Measurements from ENCODE around the gene SDK1. TPM values are rescaled to one million over a fixed set of nuclear protein-coding genes. Genes with fewer than 3 reads are reported as not detected.

SDK1 gene
- total and polyA plus RNA-seq, 2 experiments from 2014 or later: 2.1 to 10.0 TPM

DNA sequence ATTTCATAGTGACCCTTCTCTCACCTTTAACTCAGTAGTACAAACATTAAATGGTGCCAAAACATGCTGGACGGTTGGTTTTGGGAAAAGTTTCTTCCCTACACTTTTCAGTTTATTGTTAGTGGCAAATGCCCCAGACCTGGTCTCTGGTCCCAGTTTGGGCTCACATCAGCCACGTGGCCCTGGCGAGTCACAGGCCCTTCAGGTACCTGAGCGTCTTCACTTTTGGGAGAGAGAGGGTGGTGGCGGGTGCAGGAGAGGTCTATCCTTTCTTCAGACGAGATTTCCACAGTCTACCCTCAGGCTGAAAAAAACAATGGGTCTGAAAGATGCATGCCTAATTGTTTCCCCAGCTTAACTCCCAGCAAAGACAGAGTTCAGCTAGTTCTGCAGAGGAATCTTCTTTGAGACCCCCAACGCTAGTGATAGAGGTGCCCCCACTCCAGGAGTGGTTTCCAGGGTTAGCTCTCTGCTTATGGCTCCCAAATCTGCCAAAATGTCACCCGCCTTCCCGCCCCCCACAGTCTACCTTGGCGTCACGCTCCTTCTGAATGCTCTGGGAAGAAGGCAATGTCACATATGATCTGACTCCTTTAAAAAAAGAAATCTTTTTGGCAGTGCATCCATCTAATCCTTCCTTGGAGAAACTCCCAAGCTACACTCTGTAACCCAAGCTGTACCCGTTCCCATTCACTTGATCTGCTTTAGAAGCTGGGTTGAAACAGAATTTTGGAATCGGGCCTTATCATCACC, 996.3 kb downstream of the SDK1 start:
- no peak for DNase-seq (ENCODE audit: low spot score)
- Mint-ChIP-seq H3K36me3 (ENCODE audit: low read depth) (peaks cover 11% of the 10 kb centered on the region; the same call in 2 of the 3 replicates), H3K4me3 (no peak overlapping the region), H3K27ac (no peak overlapping the region), H3K27me3 (ENCODE audit: insufficient read depth, low read depth, poor library complexity) (peaks cover 4% of the 10 kb centered on the region), H3K9me3 (peaks cover 92% of the 10 kb centered on the region), H3K4me1 (no peaks in the 10 kb centered on the region)
- Histone ChIP-seq H3K4me3 (no peak overlapping the region), H4K20me1 (replicated peaks; ENCODE audit: insufficient read depth) (no peaks in the 10 kb centered on the region), H3K4me1 (ENCODE audit: insufficient read depth) (no peaks in the 10 kb centered on the region), H2AFZ (no peak overlapping the region), H3K36me3 (ENCODE audit: insufficient read depth) (no peaks in the 10 kb centered on the region), H3K27ac (ENCODE audit: low read depth) (no peak overlapping the region), H3K9me2 (ENCODE audit: insufficient read depth) (peaks cover 4% of the 10 kb centered on the region; the same call in 1 of the 2 replicates), H3K27me3 (ENCODE audit: insufficient read depth) (no peaks in the 10 kb centered on the region), H3K4me2 (no peak overlapping the region), H3F3A (replicated peaks; ENCODE audit: low read depth) (no peaks in the 10 kb centered on the region), H3K79me2 (replicated peaks; ENCODE audit: insufficient read depth) (no peaks in the 10 kb centered on the region)
- no peak for TF ChIP-seq ZNF331 (CRISPR knock-in tag; IDR thresholded peaks at IDR 0.05; ENCODE audit: low read depth)
- no peak for TF ChIP-seq ZNF462 (CRISPR knock-in tag; IDR thresholded peaks at IDR 0.05)
- TF ChIP-seq EZH2phosphoT487 (IDR thresholded peaks at IDR 0.05; ENCODE audit: unreplicated experiment): no peak
- TF ChIP-seq NANOG (IDR thresholded peaks at IDR 0.05; ENCODE audit: borderline replicate concordance): no peak
- TF ChIP-seq, protein P1, sequence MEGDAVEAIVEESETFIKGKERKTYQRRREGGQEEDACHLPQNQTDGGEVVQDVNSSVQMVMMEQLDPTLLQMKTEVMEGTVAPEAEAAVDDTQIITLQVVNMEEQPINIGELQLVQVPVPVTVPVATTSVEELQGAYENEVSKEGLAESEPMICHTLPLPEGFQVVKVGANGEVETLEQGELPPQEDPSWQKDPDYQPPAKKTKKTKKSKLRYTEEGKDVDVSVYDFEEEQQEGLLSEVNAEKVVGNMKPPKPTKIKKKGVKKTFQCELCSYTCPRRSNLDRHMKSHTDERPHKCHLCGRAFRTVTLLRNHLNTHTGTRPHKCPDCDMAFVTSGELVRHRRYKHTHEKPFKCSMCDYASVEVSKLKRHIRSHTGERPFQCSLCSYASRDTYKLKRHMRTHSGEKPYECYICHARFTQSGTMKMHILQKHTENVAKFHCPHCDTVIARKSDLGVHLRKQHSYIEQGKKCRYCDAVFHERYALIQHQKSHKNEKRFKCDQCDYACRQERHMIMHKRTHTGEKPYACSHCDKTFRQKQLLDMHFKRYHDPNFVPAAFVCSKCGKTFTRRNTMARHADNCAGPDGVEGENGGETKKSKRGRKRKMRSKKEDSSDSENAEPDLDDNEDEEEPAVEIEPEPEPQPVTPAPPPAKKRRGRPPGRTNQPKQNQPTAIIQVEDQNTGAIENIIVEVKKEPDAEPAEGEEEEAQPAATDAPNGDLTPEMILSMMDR (conservative IDR thresholded peaks at IDR 0.05; ENCODE audit: low read depth in 2 of 2): no peak
- no peak for TF ChIP-seq REST (IDR thresholded peaks at IDR 0.05; ENCODE audit: unreplicated experiment)
- TF ChIP-seq, protein P2, sequence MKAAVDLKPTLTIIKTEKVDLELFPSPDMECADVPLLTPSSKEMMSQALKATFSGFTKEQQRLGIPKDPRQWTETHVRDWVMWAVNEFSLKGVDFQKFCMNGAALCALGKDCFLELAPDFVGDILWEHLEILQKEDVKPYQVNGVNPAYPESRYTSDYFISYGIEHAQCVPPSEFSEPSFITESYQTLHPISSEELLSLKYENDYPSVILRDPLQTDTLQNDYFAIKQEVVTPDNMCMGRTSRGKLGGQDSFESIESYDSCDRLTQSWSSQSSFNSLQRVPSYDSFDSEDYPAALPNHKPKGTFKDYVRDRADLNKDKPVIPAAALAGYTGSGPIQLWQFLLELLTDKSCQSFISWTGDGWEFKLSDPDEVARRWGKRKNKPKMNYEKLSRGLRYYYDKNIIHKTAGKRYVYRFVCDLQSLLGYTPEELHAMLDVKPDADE (IDR thresholded peaks at IDR 0.05): no peak
- TF ChIP-seq JUNB (IDR thresholded peaks at IDR 0.05; ENCODE audit: unreplicated experiment): no peak
- TF ChIP-seq ZNF114 (CRISPR knock-in tag; IDR thresholded peaks at IDR 0.05): no peak
- no peak for TF ChIP-seq POLR2AphosphoS5 (IDR thresholded peaks at IDR 0.05; ENCODE audit: low read depth)
- no peak for TF ChIP-seq STAT1 (IDR thresholded peaks at IDR 0.05; ENCODE audit: unreplicated experiment)
- TF ChIP-seq EZH2 (IDR thresholded peaks at IDR 0.05; ENCODE audit: low read depth, unreplicated experiment): no peak
- TF ChIP-seq CREB1 (CRISPR knock-in tag; IDR thresholded peaks at IDR 0.05; ENCODE audit: low read depth): no peak
- no peak for ATAC-seq

All from GM23338 (cell line).